IMR-90 (cell line): ENCODE data around the gene DDI2. TPM values are rescaled to one million over a fixed set of nuclear protein-coding genes. Genes with fewer than 3 reads are reported as not detected.

Source experiments
- ATAC-seq: fragments of 200-7000 bp; cut with Tn5 transposase; 2 replicates; pipeline ENCODE4 v1.9.1; 2020; ENCODE audit warnings: low read depth, mild to moderate bottlenecking, moderate library complexity
- BruUV-seq: library from RNA; stranded (reverse); fragments of 400-500 nt; replicated peaks from 2 replicates; lab custom pipeline; 2021; lab: Mats Ljungman, UMichigan
- CTCF ChIA-PET: fragments of 300-600 bp; formaldehyde crosslinking; extraction: SDS; loops from one replicate; lab custom pipeline; 2021; ENCODE audit warnings: antibody characterized with exemption; lab: Yijun Ruan, JAX
- POLR2A ChIA-PET: fragments of 300-600 bp; sonication (Branson Sonifier 250); formaldehyde crosslinking; loops from one replicate; lab custom pipeline; 2022; ENCODE audit warnings: antibody characterized with exemption; ENCODE audit not compliant: unreplicated experiment; lab: Charles Lee
- DNase-seq: peaks from one replicate; pipeline ENCODE4 v3.0.0; 2013
- H2AFZ ChIP-seq: replicated peaks from 2 replicates; pipeline ENCODE3; 2013; ENCODE audit warnings: low read length, mild to moderate bottlenecking; ENCODE audit not compliant: poor library complexity
- H2AK5ac ChIP-seq: 2 replicates; pipeline ENCODE4 v1.6.1; 2013; ENCODE audit warnings: low read depth, low read length, inconsistent platforms
- H2AK9ac ChIP-seq: replicated peaks from 2 replicates; pipeline ENCODE3; 2013; ENCODE audit warnings: mild to moderate bottlenecking, low read depth, low read length, moderate library complexity; ENCODE audit not compliant: poor library complexity
- H2BK120ac ChIP-seq: 2 replicates; pipeline ENCODE4 v1.6.1; 2013; ENCODE audit warnings: low read depth, low read length, inconsistent platforms
- H2BK15ac ChIP-seq: 3 replicates; pipeline ENCODE4 v1.6.1; 2013; ENCODE audit warnings: low read depth, low read length, inconsistent platforms
- H2BK20ac ChIP-seq: 2 replicates; pipeline ENCODE4 v1.6.1; 2013; ENCODE audit warnings: low read depth, mild to moderate bottlenecking, inconsistent platforms, low read length, moderate library complexity
- H2BK5ac ChIP-seq: 2 replicates; pipeline ENCODE4 v1.6.1; 2013; ENCODE audit warnings: mild to moderate bottlenecking, low read depth, low read length, inconsistent platforms; ENCODE audit not compliant: poor library complexity, severe bottlenecking
- H3K14ac ChIP-seq: replicated peaks from 2 replicates; pipeline ENCODE4 v1.6.1; 2013; ENCODE audit warnings: low read depth, low read length, inconsistent platforms
- H3K18ac ChIP-seq: 2 replicates; pipeline ENCODE4 v1.6.1; 2013; ENCODE audit warnings: low read depth, low read length, control low read depth
- H3K23ac ChIP-seq: 2 replicates; pipeline ENCODE4 v1.6.1; 2013; ENCODE audit warnings: low read depth, low read length, inconsistent platforms
- H3K27ac ChIP-seq: 2 replicates; pipeline ENCODE4 v1.5.1; 2013; ENCODE audit warnings: mild to moderate bottlenecking, control low read depth, low read length; ENCODE audit not compliant: insufficient read depth
- H3K27me3 ChIP-seq: 2 replicates; pipeline ENCODE4 v1.6.1; 2013; ENCODE audit warnings: low read length; ENCODE audit not compliant: control insufficient read depth, insufficient read depth
- H3K36me3 ChIP-seq: 2 replicates; pipeline ENCODE4 v1.6.1; 2013; ENCODE audit warnings: low read length, mixed read lengths; ENCODE audit not compliant: control insufficient read depth, insufficient read depth
- H3K4ac ChIP-seq: 2 replicates; pipeline ENCODE4 v1.6.1; 2013; ENCODE audit warnings: low read depth, low read length, inconsistent platforms
- H3K4me1 ChIP-seq: 2 replicates; pipeline ENCODE4 v1.6.1; 2013; ENCODE audit warnings: low read length, mixed read lengths; ENCODE audit not compliant: control insufficient read depth, insufficient read depth
- H3K4me2 ChIP-seq: 2 replicates; pipeline ENCODE4 v1.6.1; 2013; ENCODE audit warnings: low read depth, mild to moderate bottlenecking, control low read depth, low read length, moderate library complexity
- H3K4me3 ChIP-seq: 2 replicates; pipeline ENCODE4 v1.5.1; 2013; ENCODE audit warnings: low read depth, mild to moderate bottlenecking, control low read depth, low read length, moderate library complexity; ENCODE audit not compliant: insufficient read depth
- H3K56ac ChIP-seq: 2 replicates; pipeline ENCODE4 v1.6.1; 2013; ENCODE audit warnings: low read length, inconsistent platforms; ENCODE audit not compliant: insufficient read depth; ENCODE audit errors: extremely low read depth
- H3K79me1 ChIP-seq, 2 experiments: 2 replicates each; pipeline ENCODE4 v1.6.1; 2013; ENCODE audit warnings: low read length in 2 of 2, inconsistent platforms in 1 of 2, low read depth in 1 of 2
- H3K9ac ChIP-seq: 2 replicates; pipeline ENCODE4 v1.6.1; 2013; ENCODE audit warnings: low read depth, low read length, control low read depth
- H3K9me1 ChIP-seq: 2 replicates; pipeline ENCODE4 v1.6.1; 2013; ENCODE audit warnings: low read length, inconsistent platforms; ENCODE audit not compliant: insufficient read depth
- H3K9me3 ChIP-seq: 2 replicates; pipeline ENCODE4 v1.6.1; 2013; ENCODE audit warnings: low read length; ENCODE audit not compliant: control insufficient read depth, insufficient read depth
- H4K20me1 ChIP-seq: 2 replicates; pipeline ENCODE4 v1.6.1; 2013; ENCODE audit warnings: low read length, inconsistent platforms; ENCODE audit not compliant: insufficient read depth
- H4K5ac ChIP-seq: 2 replicates; pipeline ENCODE4 v1.6.1; 2013; ENCODE audit warnings: mild to moderate bottlenecking, low read depth, low read length, control low read depth
- H4K8ac ChIP-seq, 2 experiments: 2 replicates each; pipeline ENCODE4 v1.6.1; 2013; ENCODE audit warnings: low read depth in 2 of 2, low read length in 2 of 2, control low read depth in 1 of 2, inconsistent platforms in 1 of 2
- H4K91ac ChIP-seq: 2 replicates; pipeline ENCODE4 v1.6.1; 2013; ENCODE audit warnings: low read depth, low read length, inconsistent platforms; ENCODE audit not compliant: insufficient read depth
- BHLHE40 ChIP-seq: fragments of 150-350 bp; IDR thresholded peaks from 2 replicates; pipeline ENCODE4 v1.6.1; 2016; ENCODE audit warnings: mild to moderate bottlenecking, low read depth, low read length
- CEBPB ChIP-seq: IDR thresholded peaks from 2 replicates; pipeline ENCODE4 v1.6.1; 2012; ENCODE audit warnings: low read depth, low read length, improper control_type of control experiment
- CHD1 ChIP-seq: IDR thresholded peaks from 2 replicates; pipeline ENCODE4 v1.6.1; 2012; ENCODE audit warnings: low read depth, low read length, improper control_type of control experiment
- CTCF ChIP-seq: conservative IDR thresholded peaks from 2 replicates; pipeline ENCODE4 v1.5.1; 2012; ENCODE audit warnings: mild to moderate bottlenecking, low read depth, low read length, improper control_type of control experiment
- ELK1 ChIP-seq: fragments of 150-350 bp; IDR thresholded peaks from 2 replicates; pipeline ENCODE4 v1.6.1; 2016; ENCODE audit warnings: low read depth, mild to moderate bottlenecking, low read length, moderate library complexity, borderline replicate concordance
- FOS ChIP-seq: fragments of 150-350 bp; IDR thresholded peaks from 2 replicates; pipeline ENCODE4 v1.6.1; 2016; ENCODE audit warnings: low read depth, low read length
- MAFK ChIP-seq: IDR thresholded peaks from 2 replicates; pipeline ENCODE4 v1.6.1; 2012; ENCODE audit warnings: low read depth, low read length, improper control_type of control experiment
- MAZ ChIP-seq: IDR thresholded peaks from 2 replicates; pipeline ENCODE4 v1.6.1; 2012; ENCODE audit warnings: low read depth, mild to moderate bottlenecking, low read length, improper control_type of control experiment, moderate library complexity, borderline replicate concordance
- MXI1 ChIP-seq: IDR thresholded peaks from 2 replicates; pipeline ENCODE4 v1.6.1; 2012; ENCODE audit warnings: low read depth, mild to moderate bottlenecking, low read length, moderate library complexity, borderline replicate concordance
- NFE2L2 ChIP-seq: fragments of 150-350 bp; IDR thresholded peaks from 2 replicates; pipeline ENCODE4 v1.6.1; 2016; ENCODE audit warnings: low read depth, mild to moderate bottlenecking, low read length
- POLR2A ChIP-seq: IDR thresholded peaks from 2 replicates; pipeline ENCODE4 v1.6.1; 2012; ENCODE audit warnings: mild to moderate bottlenecking, low read depth, low read length
- RAD21 ChIP-seq: IDR thresholded peaks from 2 replicates; pipeline ENCODE4 v1.6.1; 2012; ENCODE audit warnings: low read length, improper control_type of control experiment
- RCOR1 ChIP-seq: IDR thresholded peaks from 2 replicates; pipeline ENCODE4 v1.6.1; 2012; ENCODE audit warnings: mild to moderate bottlenecking, low read length, improper control_type of control experiment; ENCODE audit not compliant: insufficient replicate concordance
- RFX5 ChIP-seq: IDR thresholded peaks from 2 replicates; pipeline ENCODE4 v1.8.0; 2012; ENCODE audit warnings: low read depth, mild to moderate bottlenecking, low read length, moderate library complexity
- SMC3 ChIP-seq: fragments of 150-350 bp; IDR thresholded peaks from 2 replicates; pipeline ENCODE4 v1.6.1; 2016; ENCODE audit warnings: low read depth, mild to moderate bottlenecking, antibody characterized with exemption, low read length, moderate library complexity
- USF2 ChIP-seq: fragments of 150-350 bp; IDR thresholded peaks from 2 replicates; pipeline ENCODE4 v1.6.1; 2017; ENCODE audit warnings: mild to moderate bottlenecking, antibody characterized with exemption, low read length, low read depth
- WGBS, 2 experiments: methylation state at CpG; one replicate each; pipeline versions ENCODE4 v1.1.5 to v1.1.7; 2013; ENCODE audit warnings: missing lambda C conversion rate in 2 of 2; ENCODE audit not compliant: insufficient read length in 1 of 2; ENCODE audit errors: extremely low coverage in 2 of 2; 5-methylcytosine and 5-hydroxymethylcytosine counted together
- dilution Hi-C: fragments of 300-500 bp; cut with HindIII; formaldehyde crosslinking; loops from one replicate; pipeline ENCODE4 v1.14.3; 2018; ENCODE audit warnings: low sequenced_read_pairs; ENCODE audit not compliant: unreplicated experiment
- in situ Hi-C: fragments of 300-500 bp; cut with MboI; formaldehyde crosslinking; loops from 3 replicates; pipeline ENCODE4 v1.14.3; 2019; ENCODE audit warnings: low sequenced_read_pairs, inconsistent platforms, mixed read lengths
- intact Hi-C: fragments of 100-400 bp; cut with micrococcal nuclease; formaldehyde crosslinking; loops from 2 replicates; pipeline ENCODE4 v1.10.0; 2022
- polyA plus RNA-seq, 3 experiments: library from polyadenylated mRNA; depleted of rRNA; stranded (reverse); fragments of >200 nt; gene quantifications; 2 replicates each; pipeline ENCODE4 v1.2.3, GENCODE V29; 2012; ENCODE audit warnings: low replicate concordance in 1 of 3
- total RNA-seq: library from RNA; depleted of rRNA; stranded (reverse); fragments of >200 nt; gene quantifications from 2 replicates; pipeline ENCODE4 v1.2.3, GENCODE V29; 2012

Gene DDI2
- total and polyA plus RNA-seq, 2 of the 4 experiments (the other 2 are of a cell fraction) = 6.0 to 13.4 TPM

- intact Hi-C loops (no loop called here), in situ Hi-C loops (no loop called here), dilution Hi-C loops (no loop called here)
- H3K27ac ChIP-seq = no peak overlapping the region
- TF ChIP-seq MXI1 = no peak
- no peak for TF ChIP-seq RCOR1
- no peak for TF ChIP-seq SMC3
- no peak for TF ChIP-seq CEBPB
- no peak for TF ChIP-seq USF2
- TF ChIP-seq MAZ = no peak
- no peak for TF ChIP-seq NFE2L2
- no peak for TF ChIP-seq BHLHE40
- no peak for TF ChIP-seq CTCF
- no peak for TF ChIP-seq FOS
- no peak for TF ChIP-seq CHD1
- TF ChIP-seq MAFK = no peak
- no peak for TF ChIP-seq RFX5
- TF ChIP-seq RAD21 = no peak
- no peak for TF ChIP-seq POLR2A
- no peak for TF ChIP-seq ELK1
- no peak overlapping the region for H2AK9ac ChIP-seq
- H2BK15ac ChIP-seq = no peak overlapping the region
- no peak overlapping the region for H4K5ac ChIP-seq
- 100% methylated on average over 1 of the region's 3 CpGs; no CpG with 5 or more reads in 1 of the 2 experiments for WGBS, 2 experiments
- no peak overlapping the region for H2BK20ac ChIP-seq
- no peak overlapping the region for H3K4me3 ChIP-seq
- no peak overlapping the region for H3K56ac ChIP-seq
- H2BK120ac ChIP-seq = no peak overlapping the region
- H2BK5ac ChIP-seq = no peak overlapping the region
- no peaks in the 10 kb centered on the region; the same call in 1 of the 2 replicates for H4K20me1 ChIP-seq
- H3K4ac ChIP-seq = no peak overlapping the region
- no peak overlapping the region for H3K23ac ChIP-seq
- ChIA-PET CTCF (no interaction called here), POLR2A (no interaction called here)
- peaks cover 21% of the 10 kb centered on the region for H3K36me3 ChIP-seq
- H3K79me1 ChIP-seq = peaks cover 14 to 18% of the 10 kb centered on the region in 2 experiments; a peak in 3 of 4 replicates
- H3K9ac ChIP-seq = no peak overlapping the region
- no peak overlapping the region for H4K8ac ChIP-seq
- H4K91ac ChIP-seq = no peak overlapping the region
- no peaks in the 10 kb centered on the region for H3K9me3 ChIP-seq
- H2AK5ac ChIP-seq = no peak overlapping the region
- H3K18ac ChIP-seq = no peak overlapping the region
- H3K27me3 ChIP-seq = no peaks in the 10 kb centered on the region
- H3K9me1 ChIP-seq = peaks cover 3% of the 10 kb centered on the region; the same call in 1 of the 2 replicates
- ATAC-seq (no peak), DNase-seq (no peak)
- no peak overlapping the region for H2AFZ ChIP-seq
- BruUV-seq = no TSS peak
- no peaks in the 10 kb centered on the region for H3K4me1 ChIP-seq
- no peak overlapping the region for H3K14ac ChIP-seq
- no peak overlapping the region for H3K4me2 ChIP-seq
Observed at GRCh38 chr1:15656464-15656863, 39.2 kb downstream of the DDI2 start.
